Pulmonary artery endothelial cell (primary cell): Measurements from ENCODE around the gene FANCE. TPM values are rescaled to one million over a fixed set of nuclear protein-coding genes. Genes with fewer than 3 reads are reported as not detected.

Experiments used
- total RNA-seq: library from RNA; depleted of rRNA; stranded (reverse); fragments of >200 nt; gene quantifications from 2 replicates; pipeline ENCODE4 v1.2.3, GENCODE V29; 2014

FANCE gene
- total RNA-seq, 1 donor from 2014 or later = 8.9 TPM

Other genes starting within 250 kb of the FANCE start
- 0.26 and 0.53 TPM in 2 replicates for gene SCUBE3, start 238.4 kb upstream of the FANCE start, total RNA-seq
- 20.5 and 21.6 TPM in 2 replicates for gene ZNF76, start 192.6 kb upstream of the FANCE start, total RNA-seq
- 0.25 and 0.26 TPM in 2 replicates for gene DEF6, start 154.5 kb upstream of the FANCE start, total RNA-seq
- gene PPARD, start 109.8 kb upstream of the FANCE start, total RNA-seq = 4.9 and 7.4 TPM in 2 replicates
- 1,551 and 2,048 TPM in 2 replicates for gene RPL10A, start 16.1 kb downstream of the FANCE start, total RNA-seq
- gene TEAD3, start 44.7 kb downstream of the FANCE start, total RNA-seq = 0.21 and 0.33 TPM in 2 replicates
- not detected in 2 replicates for gene TULP1, start 60.6 kb downstream of the FANCE start, total RNA-seq
- 67.2 and 89.1 TPM in 2 replicates for gene FKBP5, start 236.6 kb downstream of the FANCE start, total RNA-seq